Islet of Langerhans (tissue), 1 donor: ENCODE results near the gene ANGPTL2.

ENCODE experiments used
- FAIRE-seq: peaks from one replicate; lab custom pipeline; 2011; peaks lifted over from hg19 to GRCh38; lab: Jason Lieb, UNC

ANGPTL2 gene

GRCh38 chr9:127116957-127117356, 5.5 kb downstream of the ANGPTL2 start:
- no peak for FAIRE-seq

- no peak for FAIRE-seq
These were observed 6.2 kb downstream of the ANGPTL2 start for GRCh38 chr9:127116088-127116726.

GRCh38 chr9:127114606-127115005, 7.8 kb downstream of the ANGPTL2 start:
- no peak for FAIRE-seq

GRCh38 chr9:127113191-127113972, 9.1 kb downstream of the ANGPTL2 start:
- no peak for FAIRE-seq

GRCh38 chr9:127112735-127113161, 9.7 kb downstream of the ANGPTL2 start:
- no peak for FAIRE-seq

GRCh38 chr9:127112056-127112455, 10.4 kb downstream of the ANGPTL2 start:
- FAIRE-seq = no peak

GRCh38 chr9:127109212-127109711, 13.2 kb downstream of the ANGPTL2 start:
- no peak for FAIRE-seq

- no peak for FAIRE-seq
These were observed 14.2 kb downstream of the ANGPTL2 start for GRCh38 chr9:127107929-127108876.

- no peak for FAIRE-seq
These were observed 15.1 kb downstream of the ANGPTL2 start for GRCh38 chr9:127107171-127107928.

GRCh38 chr9:127106466-127106855, 16.0 kb downstream of the ANGPTL2 start:
- FAIRE-seq = no peak

- no peak for FAIRE-seq
These were observed 16.5 kb downstream of the ANGPTL2 start for GRCh38 chr9:127105805-127106465.

- FAIRE-seq = no peak
These were observed 17.7 kb downstream of the ANGPTL2 start for GRCh38 chr9:127104581-127105311.

GRCh38 chr9:127102788-127103187, 19.6 kb downstream of the ANGPTL2 start:
- FAIRE-seq = no peak

- no peak for FAIRE-seq
These were observed 20.3 kb downstream of the ANGPTL2 start for GRCh38 chr9:127102176-127102575.

GRCh38 chr9:127099664-127100063, 22.8 kb downstream of the ANGPTL2 start:
- no peak for FAIRE-seq

- FAIRE-seq = no peak
These were observed 23.4 kb downstream of the ANGPTL2 start for GRCh38 chr9:127098916-127099553.

GRCh38 chr9:127097683-127098082, 24.8 kb downstream of the ANGPTL2 start:
- no peak for FAIRE-seq

- no peak for FAIRE-seq
These were observed 26.2 kb downstream of the ANGPTL2 start for GRCh38 chr9:127096208-127096607.

GRCh38 chr9:127095411-127095810, 27.0 kb downstream of the ANGPTL2 start:
- no peak for FAIRE-seq
